Breast epithelium (tissue), 3 donors: ENCODE data around the gene PCBP3.
"Not testable (repeated sequence)": the region's sequence is repeated elsewhere in the genome, so short reads cannot be mapped to it uniquely, and the experiment has no call there.

Experiments used
- POLR2A ChIP-seq: fragments of 450-650 bp; IDR thresholded peaks from one replicate; pipeline ENCODE4 v1.6.1; 2016; ENCODE audit warnings: antibody characterized with exemption, mild to moderate bottlenecking, moderate library complexity
- POLR2AphosphoS5 ChIP-seq, 3 donors: sonication (generic); formaldehyde crosslinking; IDR thresholded peaks; one replicate each; pipeline ENCODE4 v1.6.1; 2017; ENCODE audit warnings: antibody characterized with exemption in 3 of 3
- TF ChIP-seq, protein P1 (sequence below), 3 donors: fragments of 450-650 bp; IDR thresholded peaks; one replicate each; pipeline ENCODE4 v1.5.1; 2016 to 2017; ENCODE audit warnings: antibody characterized with exemption in 3 of 3, mild to moderate bottlenecking in 3 of 3, moderate library complexity in 3 of 3

DNA sequence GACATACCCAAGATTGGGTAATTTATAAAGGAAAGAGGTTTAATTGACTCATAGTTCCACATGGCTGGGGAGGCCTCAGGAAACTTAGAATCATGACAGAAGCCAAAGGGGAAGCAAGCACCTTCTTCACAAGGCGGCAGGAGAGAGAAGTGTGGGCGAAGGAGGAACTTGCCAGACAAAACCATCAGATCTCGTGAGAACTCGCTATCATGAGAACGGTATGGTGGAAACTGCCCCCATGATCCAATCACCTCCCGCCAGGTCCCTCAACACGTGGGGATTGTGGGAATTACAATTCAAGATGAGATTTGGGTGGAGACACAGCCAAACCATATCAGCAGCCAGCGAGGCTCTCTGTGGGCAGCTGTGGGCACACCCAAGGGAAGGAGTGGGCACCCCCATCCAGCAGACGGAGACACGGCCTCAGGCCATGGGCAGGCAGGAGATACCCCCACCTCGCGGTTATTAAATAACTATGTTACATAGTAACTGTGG is 189.3 kb downstream of the PCBP3 start:
- TF ChIP-seq, protein P1, sequence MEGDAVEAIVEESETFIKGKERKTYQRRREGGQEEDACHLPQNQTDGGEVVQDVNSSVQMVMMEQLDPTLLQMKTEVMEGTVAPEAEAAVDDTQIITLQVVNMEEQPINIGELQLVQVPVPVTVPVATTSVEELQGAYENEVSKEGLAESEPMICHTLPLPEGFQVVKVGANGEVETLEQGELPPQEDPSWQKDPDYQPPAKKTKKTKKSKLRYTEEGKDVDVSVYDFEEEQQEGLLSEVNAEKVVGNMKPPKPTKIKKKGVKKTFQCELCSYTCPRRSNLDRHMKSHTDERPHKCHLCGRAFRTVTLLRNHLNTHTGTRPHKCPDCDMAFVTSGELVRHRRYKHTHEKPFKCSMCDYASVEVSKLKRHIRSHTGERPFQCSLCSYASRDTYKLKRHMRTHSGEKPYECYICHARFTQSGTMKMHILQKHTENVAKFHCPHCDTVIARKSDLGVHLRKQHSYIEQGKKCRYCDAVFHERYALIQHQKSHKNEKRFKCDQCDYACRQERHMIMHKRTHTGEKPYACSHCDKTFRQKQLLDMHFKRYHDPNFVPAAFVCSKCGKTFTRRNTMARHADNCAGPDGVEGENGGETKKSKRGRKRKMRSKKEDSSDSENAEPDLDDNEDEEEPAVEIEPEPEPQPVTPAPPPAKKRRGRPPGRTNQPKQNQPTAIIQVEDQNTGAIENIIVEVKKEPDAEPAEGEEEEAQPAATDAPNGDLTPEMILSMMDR (IDR thresholded peaks at IDR 0.05): not testable (repeated sequence)
- not testable (repeated sequence) for TF ChIP-seq POLR2A; POLR2AphosphoS5 (IDR thresholded peaks at IDR 0.05)
